Measurements from ENCODE around the gene SEZ6L2. TPM values are rescaled to one million over a fixed set of nuclear protein-coding genes. Genes with fewer than 3 reads are reported as not detected.

Gene SEZ6L2
- total and polyA plus RNA-seq, 8 donors, result 12.6 to 38.8 (median 18.3) TPM

DNA sequence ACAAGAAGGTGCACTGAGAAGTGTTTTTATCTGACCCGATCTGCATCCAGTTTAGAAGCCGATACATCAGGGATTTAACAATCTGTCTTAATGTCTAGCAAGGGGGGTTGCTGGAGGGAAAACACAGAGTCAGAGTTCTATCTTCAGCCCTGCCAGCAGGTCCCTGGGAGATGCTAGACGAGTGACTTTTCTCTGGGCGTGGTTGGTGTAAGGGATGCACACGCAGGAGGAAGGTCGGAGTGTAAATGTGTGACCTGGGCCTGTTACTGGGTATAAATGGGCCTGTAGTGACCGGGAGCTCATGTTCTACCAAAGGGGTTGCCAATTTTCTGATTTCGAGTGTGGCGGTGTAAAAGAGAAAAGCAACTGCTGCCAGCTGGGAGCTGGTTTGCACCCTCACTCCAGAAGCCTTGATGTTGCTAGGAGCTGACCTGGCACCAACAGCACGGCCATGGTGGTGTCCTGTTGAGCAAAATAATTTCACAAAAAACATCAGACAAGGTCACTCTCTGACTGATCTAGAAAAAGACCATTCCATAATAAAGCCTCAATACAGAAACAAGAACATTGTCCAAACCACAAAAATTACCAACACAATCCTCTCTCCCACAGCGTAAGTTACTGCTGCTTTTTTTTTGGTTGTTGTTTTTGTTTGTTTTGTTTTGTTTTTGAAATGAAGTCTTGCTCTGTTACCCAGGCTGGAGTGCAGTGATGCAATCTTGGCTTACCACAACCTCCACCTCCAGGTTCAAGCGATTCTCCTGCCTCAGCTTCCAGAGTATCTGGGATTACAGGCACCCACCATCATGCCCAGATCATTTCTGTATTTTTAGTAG, 27.9 kb upstream of the SEZ6L2 start:
- peak overlapping the region; percentile 70 to 90 (median 86) for H3K27ac ChIP-seq
- peak overlapping the region in 2 of 4 donors; percentile 99 to 100 for H3K4me3 ChIP-seq
- FAIRE-seq (no peak), ATAC-seq (no peak), DNase-seq (no peak)
- intact Hi-C loops (cut with DNase I), result loop anchor here in 1 of 3 donors (5.0 kb wide), 1 partner anchor 35 kb away; the partner anchor contains the start of gene TMEM219
- TF ChIP-seq, protein P1, sequence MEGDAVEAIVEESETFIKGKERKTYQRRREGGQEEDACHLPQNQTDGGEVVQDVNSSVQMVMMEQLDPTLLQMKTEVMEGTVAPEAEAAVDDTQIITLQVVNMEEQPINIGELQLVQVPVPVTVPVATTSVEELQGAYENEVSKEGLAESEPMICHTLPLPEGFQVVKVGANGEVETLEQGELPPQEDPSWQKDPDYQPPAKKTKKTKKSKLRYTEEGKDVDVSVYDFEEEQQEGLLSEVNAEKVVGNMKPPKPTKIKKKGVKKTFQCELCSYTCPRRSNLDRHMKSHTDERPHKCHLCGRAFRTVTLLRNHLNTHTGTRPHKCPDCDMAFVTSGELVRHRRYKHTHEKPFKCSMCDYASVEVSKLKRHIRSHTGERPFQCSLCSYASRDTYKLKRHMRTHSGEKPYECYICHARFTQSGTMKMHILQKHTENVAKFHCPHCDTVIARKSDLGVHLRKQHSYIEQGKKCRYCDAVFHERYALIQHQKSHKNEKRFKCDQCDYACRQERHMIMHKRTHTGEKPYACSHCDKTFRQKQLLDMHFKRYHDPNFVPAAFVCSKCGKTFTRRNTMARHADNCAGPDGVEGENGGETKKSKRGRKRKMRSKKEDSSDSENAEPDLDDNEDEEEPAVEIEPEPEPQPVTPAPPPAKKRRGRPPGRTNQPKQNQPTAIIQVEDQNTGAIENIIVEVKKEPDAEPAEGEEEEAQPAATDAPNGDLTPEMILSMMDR (IDR thresholded peaks at IDR 0.05), result no peak
- H3K27me3 ChIP-seq, result no peaks in the 10 kb centered on the region
- no peaks in the 10 kb centered on the region for H3K36me3 ChIP-seq
- no peaks in the 10 kb centered on the region for H3K9me3 ChIP-seq
- WGBS, 2 donors, result 44 to 49% methylated on average over 12 of the region's 12 CpGs
- peaks cover 0 to 16% (median 13%) of the 10 kb centered on the region in 3 donors for H3K4me1 ChIP-seq

DNA sequence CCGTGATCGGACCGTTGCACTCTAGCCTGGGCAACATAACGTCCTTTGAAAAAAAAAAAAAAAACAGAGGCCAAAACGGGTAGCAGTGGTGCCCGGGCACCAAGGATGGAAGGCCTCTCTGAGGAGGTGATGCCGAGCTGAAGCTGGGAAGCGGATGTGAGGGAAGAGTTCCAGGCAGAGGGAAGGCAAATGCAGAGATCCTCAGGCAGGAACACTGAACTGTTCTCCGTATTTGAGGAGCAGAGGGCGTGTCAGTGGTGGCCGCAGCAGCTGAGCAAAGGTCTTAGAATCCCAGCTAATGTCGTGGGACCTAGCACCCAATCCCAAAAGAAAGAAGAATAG, 27.3 kb upstream of the SEZ6L2 start:
- Histone ChIP-seq H3K9me3 (no peaks in the 10 kb centered on the region), H3K27ac (peak overlapping the region; percentile 70 to 90 (median 86)), H3K4me1 (peaks cover 0 to 16% (median 13%) of the 10 kb centered on the region in 3 donors), H3K27me3 (no peaks in the 10 kb centered on the region), H3K4me3 (peak overlapping the region; percentile 92 to 100 (median 100)), H3K36me3 (peaks cover 0 to under 1% (median 0%) of the 10 kb centered on the region in 3 donors)
- WGBS, 2 donors, result 0 to 1% methylated on average over 12 of the region's 12 CpGs
- intact Hi-C loops (cut with DNase I), result loop anchor here in 1 of 3 donors (5.0 kb wide), 1 partner anchor 36 kb away; the partner anchor contains the start of gene TMEM219
- DNase-seq, result peak in 4 of 6 donors; percentile 35 to 49 (median 45)
- TF ChIP-seq, protein P1 (IDR thresholded peaks at IDR 0.05), result no peak
- FAIRE-seq, result no peak
- peak; percentile 54 to 70 (median 64) for ATAC-seq

DNA sequence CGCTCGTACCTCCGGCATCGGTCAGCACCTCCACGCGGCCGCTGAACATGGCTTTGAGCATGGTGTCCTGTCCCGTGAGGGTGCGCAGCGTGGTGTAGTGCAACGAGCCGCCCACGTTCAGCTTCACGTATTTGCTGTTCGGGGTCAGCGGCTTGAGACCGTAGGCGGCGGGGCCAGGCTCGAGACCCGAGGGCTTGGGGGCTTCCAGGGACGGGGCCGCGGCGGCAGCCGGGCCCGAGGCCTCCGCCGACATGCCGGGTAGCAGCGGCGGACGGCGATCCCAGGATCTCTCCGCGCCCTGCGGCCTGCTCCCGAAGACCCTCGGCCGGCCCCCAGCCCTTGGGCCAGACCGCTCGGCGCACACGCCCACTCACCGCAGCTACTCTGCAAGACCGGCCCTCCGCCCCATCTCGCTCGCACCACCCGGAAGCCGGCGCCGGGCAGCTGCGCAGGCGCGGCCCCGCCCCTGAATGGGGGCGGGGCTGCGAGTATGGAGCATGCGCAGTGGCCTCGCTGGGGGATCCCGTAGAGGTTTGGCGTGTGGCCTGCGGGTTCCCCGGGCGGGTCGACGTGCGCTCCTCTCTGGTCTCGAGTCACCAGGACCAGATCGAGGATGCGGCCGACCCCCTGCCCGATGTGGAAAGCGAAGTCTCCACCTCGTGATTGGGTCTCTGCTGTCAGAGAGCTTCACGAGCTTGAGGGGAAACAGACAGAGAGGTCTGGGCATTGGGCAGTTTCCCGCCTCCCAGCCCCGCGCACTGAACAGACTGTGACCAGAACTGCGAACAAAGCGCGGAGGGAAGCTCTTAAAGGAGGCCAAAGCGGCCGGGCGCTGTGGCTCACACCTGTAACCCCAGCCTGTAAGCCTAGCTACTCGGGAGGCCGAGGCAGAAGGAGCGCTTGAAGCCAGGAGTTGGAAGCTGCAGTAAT, 26.7 kb upstream of the SEZ6L2 start, which contains the start of gene KCTD13:
Gene KCTD13, minus strand, starts transcription at position 446 of the 930 bp plus-strand sequence. Its CDS starts 193 bp downstream, at position 253.
- no peaks in the 10 kb centered on the region for H3K9me3 ChIP-seq
- peak within 1 kb of the TSS; percentile 70 to 90 (median 86) for H3K27ac ChIP-seq
- peaks cover 0 to 7% (median 0%) of the 10 kb centered on the region in 3 donors for H3K36me3 ChIP-seq
- ATAC-seq, result peak; percentile 95 to 99 (median 96)
- TF ChIP-seq, protein P1 (IDR thresholded peaks at IDR 0.05), result no peak
- 0% methylated on average over 68 to 89 of the region's 89 CpGs for WGBS, 2 donors
- peak; percentile 74 to 97 (median 90) for DNase-seq
- H3K4me3 ChIP-seq, result peak within 1 kb of the TSS; percentile 92 to 100 (median 100)
- peaks cover 0 to 16% (median 13%) of the 10 kb centered on the region in 3 donors for H3K4me1 ChIP-seq
- FAIRE-seq, result no peak
- H3K27me3 ChIP-seq, result no peaks in the 10 kb centered on the region
- intact Hi-C loops (cut with DNase I), result loop anchor here in 1 of 3 donors (5.0 kb wide), 1 partner anchor 36 kb away; the partner anchor contains the start of gene TMEM219

DNA sequence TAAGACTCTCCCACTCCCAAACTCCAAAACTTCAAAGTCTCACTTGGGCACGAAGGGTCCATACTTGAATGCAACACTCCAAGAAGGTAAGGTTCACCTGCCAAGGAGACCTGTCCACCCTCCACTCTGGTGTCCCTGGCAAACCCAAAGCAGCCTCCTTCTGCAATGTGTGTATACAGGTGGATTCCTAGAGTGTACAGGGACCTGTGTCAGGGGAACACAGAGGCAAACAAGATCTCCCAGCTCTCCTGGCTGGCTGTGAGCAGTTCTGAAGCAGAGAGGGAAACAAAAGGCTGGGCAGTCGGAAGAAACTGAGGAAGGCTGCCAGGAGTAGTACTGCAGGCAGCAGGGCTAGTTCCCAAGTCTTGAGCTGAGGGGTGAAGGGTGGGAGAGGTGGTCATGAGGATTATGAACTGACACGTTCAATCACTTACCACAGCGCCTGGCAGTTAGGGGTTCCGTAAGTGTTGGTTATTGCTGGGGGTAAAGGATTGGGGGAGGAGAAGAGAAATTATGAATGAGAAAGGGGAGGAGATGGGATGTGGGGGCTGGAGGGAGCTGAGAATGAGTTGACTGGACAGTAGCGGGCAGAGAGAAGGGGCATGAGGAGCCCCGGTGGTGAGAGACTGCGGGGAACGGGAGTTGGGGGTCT, 25.9 kb upstream of the SEZ6L2 start:
- FAIRE-seq, result no peak
- H3K36me3 ChIP-seq, result peaks cover 0 to 10% (median 0%) of the 10 kb centered on the region in 3 donors
- TF ChIP-seq, protein P1 (IDR thresholded peaks at IDR 0.05), result no peak
- 5 to 6% methylated on average over 9 of the region's 9 CpGs for WGBS, 2 donors
- H3K27me3 ChIP-seq, result no peaks in the 10 kb centered on the region
- intact Hi-C loops (cut with DNase I), result loop anchor here in 1 of 3 donors (5.0 kb wide), 1 partner anchor 37 kb away; the partner anchor contains the start of gene TMEM219
- no peak for DNase-seq
- no peak overlapping the region for H3K27ac ChIP-seq
- peak overlapping the region; percentile 92 to 100 (median 100) for H3K4me3 ChIP-seq
- ATAC-seq, result no peak
- H3K4me1 ChIP-seq, result peaks cover 0 to 16% (median 13%) of the 10 kb centered on the region in 3 donors
- no peaks in the 10 kb centered on the region for H3K9me3 ChIP-seq
